HG03439 (cell line): Measurements from ENCODE around the gene HOXA3.

ENCODE experiments used
- ATAC-seq: cut with Tn5 transposase; IDR thresholded peaks from one replicate; pipeline ENCODE4 v1.9.1; 2021; ENCODE audit warnings: mild to moderate bottlenecking, moderate library complexity; ENCODE audit not compliant: unreplicated experiment

HOXA3 gene

DNA sequence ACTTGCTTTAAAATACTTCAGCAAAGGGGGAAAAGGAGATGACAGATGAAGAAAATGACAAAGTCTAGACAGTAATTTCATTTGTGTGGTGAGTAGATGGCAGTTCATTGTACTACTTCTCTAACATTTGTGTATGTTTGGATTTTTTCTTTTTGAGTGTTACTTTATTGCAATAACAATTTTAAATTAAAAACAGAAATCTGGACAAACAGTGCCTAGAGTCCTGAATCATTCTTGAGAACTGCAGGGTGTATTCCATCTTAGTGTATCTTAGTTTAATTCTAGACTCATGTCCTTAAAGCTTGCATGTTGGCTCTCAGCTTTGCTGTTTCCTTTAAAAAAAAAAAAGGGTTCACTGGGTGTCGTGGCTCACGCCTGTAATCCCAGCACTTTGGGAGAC, 87.7 kb downstream of the HOXA3 start:
- ATAC-seq: no peak

DNA sequence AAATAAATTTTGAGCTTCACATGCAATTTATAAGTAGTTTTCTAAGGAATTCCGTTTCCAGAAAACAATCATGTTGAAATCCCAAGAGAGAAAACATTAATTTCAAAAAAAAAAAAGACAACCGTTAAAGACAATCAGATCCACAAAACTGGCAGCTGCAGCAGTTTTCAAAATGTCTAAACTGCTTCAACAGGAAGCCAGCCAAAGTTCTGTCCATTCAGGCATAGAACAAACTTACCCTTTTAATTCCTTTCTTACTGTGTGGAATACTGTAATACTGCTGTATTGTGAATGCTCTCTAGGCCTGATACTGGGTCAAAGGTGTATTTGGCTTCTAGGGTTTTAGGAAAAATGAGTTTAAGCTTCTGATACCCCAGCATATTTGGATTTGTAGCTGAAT, 88.2 kb downstream of the HOXA3 start:
- no peak for ATAC-seq

DNA sequence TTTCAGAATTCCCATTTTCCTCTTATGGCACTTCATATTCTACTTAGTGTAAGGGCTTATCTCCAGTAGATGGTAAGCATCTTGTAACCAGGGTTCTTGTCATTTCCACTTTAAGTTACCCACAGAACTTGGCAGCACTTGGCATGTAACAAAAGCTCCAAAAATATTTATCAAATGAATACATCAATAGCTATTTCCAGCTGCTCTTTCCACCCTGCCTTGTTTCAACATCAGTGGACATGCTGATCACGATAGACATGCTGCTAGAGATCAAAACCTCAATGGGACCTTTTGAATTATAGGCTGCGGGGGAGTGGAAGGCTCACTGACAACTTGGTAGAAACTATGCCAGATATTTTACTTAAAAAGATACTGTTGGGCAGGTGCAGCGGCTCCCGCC, 89.4 kb downstream of the HOXA3 start:
- no peak for ATAC-seq
